Osteoblast (primary cell): ENCODE measurements around the gene CCDC33. TPM values are rescaled to one million over a fixed set of nuclear protein-coding genes. Genes with fewer than 3 reads are reported as not detected.

Experiments
- DNase-seq: peaks from one replicate; pipeline ENCODE4 v3.0.0; 2011; ENCODE audit warnings: low spot score, mixed read lengths; ENCODE audit not compliant: insufficient read length; ENCODE audit errors: missing footprints
- H2AFZ ChIP-seq: 2 replicates; pipeline ENCODE4 v1.6.0; 2011; ENCODE audit warnings: mild to moderate bottlenecking, low read length
- H3K27ac ChIP-seq: 2 replicates; pipeline ENCODE4 v1.5.1; 2011; ENCODE audit warnings: mild to moderate bottlenecking, low read depth, low read length, moderate library complexity
- H3K27me3 ChIP-seq: 2 replicates; pipeline ENCODE4 v1.6.0; 2012; ENCODE audit warnings: mild to moderate bottlenecking, control low read depth, inconsistent platforms, low read length, moderate library complexity; ENCODE audit not compliant: insufficient read depth
- H3K36me3 ChIP-seq: 2 replicates; pipeline ENCODE4 v1.5.1; 2011; ENCODE audit warnings: mild to moderate bottlenecking, low read length, control low read depth, moderate library complexity; ENCODE audit not compliant: insufficient read depth
- H3K4me1 ChIP-seq: 2 replicates; pipeline ENCODE4 v1.5.1; 2011; ENCODE audit warnings: mild to moderate bottlenecking, low read length, control low read depth, moderate library complexity; ENCODE audit not compliant: insufficient read depth
- H3K4me2 ChIP-seq: 2 replicates; pipeline ENCODE4 v1.6.0; 2011; ENCODE audit warnings: mild to moderate bottlenecking, low read length; ENCODE audit not compliant: insufficient read depth
- H3K4me3 ChIP-seq: fragments of 200-600 bp; sonication (generic); 3 replicates; pipeline ENCODE4 v1.5.1; 2012; ENCODE audit warnings: mild to moderate bottlenecking, low read length, inconsistent platforms; ENCODE audit not compliant: insufficient read depth
- H3K79me2 ChIP-seq: 2 replicates; pipeline ENCODE4 v1.6.0; 2012; ENCODE audit warnings: mild to moderate bottlenecking, low read length, control low read depth, inconsistent platforms; ENCODE audit not compliant: insufficient read depth
- H3K9me3 ChIP-seq: 2 replicates; pipeline ENCODE4 v1.5.1; 2011; ENCODE audit warnings: low read depth, low read length, control low read depth
- H4K20me1 ChIP-seq: 2 replicates; pipeline ENCODE4 v1.6.0; 2012; ENCODE audit warnings: mild to moderate bottlenecking, low read length, control low read depth; ENCODE audit not compliant: insufficient read depth
- total RNA-seq: library from RNA; depleted of rRNA; stranded (reverse); fragments of >200 nt; gene quantifications from 2 replicates; pipeline ENCODE4 v1.2.3, GENCODE V29; 2012
- TF ChIP-seq, protein P1 (sequence below): IDR thresholded peaks from 2 replicates; pipeline ENCODE4 v1.5.1; 2011; ENCODE audit warnings: mild to moderate bottlenecking, low read depth, low read length, moderate library complexity; ENCODE audit errors: extremely low read depth

Gene CCDC33
- total RNA-seq, 1 donor = not detected

GRCh38 chr15:74197176-74197965 is 38.8 kb upstream of the CCDC33 start:
- Histone ChIP-seq H3K27ac (no peak overlapping the region), H3K4me2 (no peak overlapping the region), H3K79me2 (no peaks in the 10 kb centered on the region)

GRCh38 chr15:74199297-74199652 is 36.9 kb upstream of the CCDC33 start:
- Histone ChIP-seq H3K27me3 (no peaks in the 10 kb centered on the region), H3K27ac (no peak overlapping the region), H3K36me3 (no peaks in the 10 kb centered on the region), H2AFZ (no peak overlapping the region), H3K9me3 (no peaks in the 10 kb centered on the region), H3K79me2 (no peaks in the 10 kb centered on the region), H3K4me2 (no peak overlapping the region), H3K4me3 (no peak overlapping the region), H3K4me1 (peaks cover 46% of the 10 kb centered on the region), H4K20me1 (no peaks in the 10 kb centered on the region)
- DNase-seq = peak; percentile 66
- TF ChIP-seq, protein P1, sequence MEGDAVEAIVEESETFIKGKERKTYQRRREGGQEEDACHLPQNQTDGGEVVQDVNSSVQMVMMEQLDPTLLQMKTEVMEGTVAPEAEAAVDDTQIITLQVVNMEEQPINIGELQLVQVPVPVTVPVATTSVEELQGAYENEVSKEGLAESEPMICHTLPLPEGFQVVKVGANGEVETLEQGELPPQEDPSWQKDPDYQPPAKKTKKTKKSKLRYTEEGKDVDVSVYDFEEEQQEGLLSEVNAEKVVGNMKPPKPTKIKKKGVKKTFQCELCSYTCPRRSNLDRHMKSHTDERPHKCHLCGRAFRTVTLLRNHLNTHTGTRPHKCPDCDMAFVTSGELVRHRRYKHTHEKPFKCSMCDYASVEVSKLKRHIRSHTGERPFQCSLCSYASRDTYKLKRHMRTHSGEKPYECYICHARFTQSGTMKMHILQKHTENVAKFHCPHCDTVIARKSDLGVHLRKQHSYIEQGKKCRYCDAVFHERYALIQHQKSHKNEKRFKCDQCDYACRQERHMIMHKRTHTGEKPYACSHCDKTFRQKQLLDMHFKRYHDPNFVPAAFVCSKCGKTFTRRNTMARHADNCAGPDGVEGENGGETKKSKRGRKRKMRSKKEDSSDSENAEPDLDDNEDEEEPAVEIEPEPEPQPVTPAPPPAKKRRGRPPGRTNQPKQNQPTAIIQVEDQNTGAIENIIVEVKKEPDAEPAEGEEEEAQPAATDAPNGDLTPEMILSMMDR = no peak

More at GRCh38 chr15:74197176-74197965, 38.8 kb upstream of the CCDC33 start:
- Histone ChIP-seq H3K4me1 (peaks cover 50% of the 10 kb centered on the region), H3K36me3 (no peaks in the 10 kb centered on the region), H3K9me3 (no peaks in the 10 kb centered on the region), H3K4me3 (no peak overlapping the region), H2AFZ (no peak overlapping the region), H3K27me3 (no peaks in the 10 kb centered on the region), H4K20me1 (no peaks in the 10 kb centered on the region)
- peak; percentile 25 for DNase-seq
- TF ChIP-seq, protein P1 = no peak

DNA sequence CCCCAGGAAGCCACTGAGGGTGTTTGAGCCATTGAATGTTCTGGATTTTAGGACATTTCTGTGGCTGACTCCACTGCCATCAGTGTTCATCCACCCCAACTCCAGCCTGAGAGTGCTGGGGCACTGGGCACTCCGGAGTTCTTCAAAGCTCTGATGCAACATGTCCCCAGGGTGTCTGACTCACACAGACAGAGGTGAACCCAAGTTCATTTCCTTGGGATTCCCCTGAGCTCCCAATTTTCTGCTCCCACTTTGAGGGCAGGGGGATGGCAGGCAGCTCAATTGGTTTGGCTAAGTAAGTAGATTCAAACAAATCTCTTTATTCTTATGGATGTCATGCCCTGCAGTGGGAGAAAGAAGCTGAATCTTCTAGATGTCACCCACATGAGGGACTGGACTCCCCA is 35.7 kb upstream of the CCDC33 start:
- no peak overlapping the region for H2AFZ ChIP-seq
- H3K36me3 ChIP-seq = no peaks in the 10 kb centered on the region
- peak overlapping the region; percentile 52 for H3K27ac ChIP-seq
- TF ChIP-seq, protein P1 = no peak
- DNase-seq = peak; percentile 95
- peak overlapping the region; percentile 32 for H3K4me3 ChIP-seq
- H3K9me3 ChIP-seq = no peaks in the 10 kb centered on the region
- H3K4me1 ChIP-seq = peaks cover 48% of the 10 kb centered on the region
- H3K79me2 ChIP-seq = no peaks in the 10 kb centered on the region
- H3K27me3 ChIP-seq = no peaks in the 10 kb centered on the region
- peak overlapping the region; percentile 62 for H3K4me2 ChIP-seq
- H4K20me1 ChIP-seq = no peaks in the 10 kb centered on the region

GRCh38 chr15:74200871-74201419 is 35.2 kb upstream of the CCDC33 start:
- TF ChIP-seq, protein P1 = no peak
- DNase-seq = peak; percentile 90
- H3K4me2 ChIP-seq = peak overlapping the region; percentile 62
- no peaks in the 10 kb centered on the region for H3K36me3 ChIP-seq
- H2AFZ ChIP-seq = no peak overlapping the region
- H3K27me3 ChIP-seq = no peaks in the 10 kb centered on the region
- peak overlapping the region; percentile 52 for H3K27ac ChIP-seq
- peak overlapping the region; percentile 32 for H3K4me3 ChIP-seq
- peaks cover 45% of the 10 kb centered on the region for H3K4me1 ChIP-seq
- H3K79me2 ChIP-seq = no peaks in the 10 kb centered on the region
- H3K9me3 ChIP-seq = no peaks in the 10 kb centered on the region
- H4K20me1 ChIP-seq = no peaks in the 10 kb centered on the region
